ENCODE measurements around the gene SLC35D1. TPM values are rescaled to one million over a fixed set of nuclear protein-coding genes. Genes with fewer than 3 reads are reported as not detected.

Gene SLC35D1
- total RNA-seq, 2 experiments from 2014 or later: 10.8 to 13.1 TPM

DNA sequence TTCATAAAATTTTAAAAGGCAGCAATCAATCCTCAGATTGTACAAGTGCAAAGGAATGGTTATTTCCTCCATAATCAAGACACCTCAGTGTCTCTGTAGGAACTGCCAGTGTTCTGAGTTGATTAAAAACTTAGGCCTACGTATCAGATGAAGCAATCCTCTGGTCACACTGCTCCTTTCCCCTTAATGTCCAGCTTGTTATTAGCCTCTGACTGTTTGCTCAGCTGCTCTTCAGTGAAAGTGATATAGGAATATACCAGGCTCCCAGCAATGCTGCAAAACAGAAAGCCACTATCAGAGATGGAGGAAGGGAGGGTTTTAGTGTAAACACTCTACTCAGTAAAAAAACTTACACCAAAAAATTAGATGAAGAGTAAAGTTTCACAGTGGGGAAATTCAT is 49.8 kb downstream of the SLC35D1 start:
- no TSS peak for BruUV-seq (replicated peaks)
- no peak overlapping the region for H2AFZ ChIP-seq (ENCODE audit: low read length)
- no peaks in the 10 kb centered on the region for H3K9me3 ChIP-seq (ENCODE audit: low read length)
- peaks cover 69% of the 10 kb centered on the region for H3K36me3 ChIP-seq (ENCODE audit: insufficient read depth, low read length)
- TF ChIP-seq, protein P1, sequence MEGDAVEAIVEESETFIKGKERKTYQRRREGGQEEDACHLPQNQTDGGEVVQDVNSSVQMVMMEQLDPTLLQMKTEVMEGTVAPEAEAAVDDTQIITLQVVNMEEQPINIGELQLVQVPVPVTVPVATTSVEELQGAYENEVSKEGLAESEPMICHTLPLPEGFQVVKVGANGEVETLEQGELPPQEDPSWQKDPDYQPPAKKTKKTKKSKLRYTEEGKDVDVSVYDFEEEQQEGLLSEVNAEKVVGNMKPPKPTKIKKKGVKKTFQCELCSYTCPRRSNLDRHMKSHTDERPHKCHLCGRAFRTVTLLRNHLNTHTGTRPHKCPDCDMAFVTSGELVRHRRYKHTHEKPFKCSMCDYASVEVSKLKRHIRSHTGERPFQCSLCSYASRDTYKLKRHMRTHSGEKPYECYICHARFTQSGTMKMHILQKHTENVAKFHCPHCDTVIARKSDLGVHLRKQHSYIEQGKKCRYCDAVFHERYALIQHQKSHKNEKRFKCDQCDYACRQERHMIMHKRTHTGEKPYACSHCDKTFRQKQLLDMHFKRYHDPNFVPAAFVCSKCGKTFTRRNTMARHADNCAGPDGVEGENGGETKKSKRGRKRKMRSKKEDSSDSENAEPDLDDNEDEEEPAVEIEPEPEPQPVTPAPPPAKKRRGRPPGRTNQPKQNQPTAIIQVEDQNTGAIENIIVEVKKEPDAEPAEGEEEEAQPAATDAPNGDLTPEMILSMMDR (conservative IDR thresholded peaks at IDR 0.05; ENCODE audit: low read length): no peak
- no peak for TF ChIP-seq EZH2phosphoT487 (IDR thresholded peaks at IDR 0.05; ENCODE audit: borderline replicate concordance, low read depth, low read length)
- H3K4me1 ChIP-seq (ENCODE audit: insufficient read depth, low read length, poor library complexity, severe bottlenecking): peaks cover 2% of the 10 kb centered on the region
- CTCF ChIA-PET (ENCODE audit: unreplicated experiment): no interaction called here
- intact Hi-C loops (cut with micrococcal nuclease; ENCODE audit: unreplicated experiment): no loop called here
- H4K20me1 ChIP-seq (ENCODE audit: insufficient read depth, low read length): no peaks in the 10 kb centered on the region
- H3K4me2 ChIP-seq (ENCODE audit: low read length): no peak overlapping the region
- H3K27ac ChIP-seq (ENCODE audit: low read depth, low read length, poor library complexity, severe bottlenecking): no peak overlapping the region
- no peak overlapping the region for H3K4me3 ChIP-seq (ENCODE audit: low read depth, low read length, poor library complexity, severe bottlenecking)
- DNase-seq (ENCODE audit: low spot score): no peak
- no peaks in the 10 kb centered on the region for H3K79me2 ChIP-seq (ENCODE audit: insufficient read depth, low read depth, low read length)
- POLR2A ChIA-PET: interaction anchor here (0.6 to 1.8 kb wide), 3 partner anchors 14 to 298 kb away, joined by 3 to 4 read pairs (median 4); no protein-coding TSS in a partner anchor
- H3K9me2 ChIP-seq (ENCODE audit: insufficient read depth, low read length): peaks cover under 1% of the 10 kb centered on the region; the same call in 1 of the 2 replicates

DNA sequence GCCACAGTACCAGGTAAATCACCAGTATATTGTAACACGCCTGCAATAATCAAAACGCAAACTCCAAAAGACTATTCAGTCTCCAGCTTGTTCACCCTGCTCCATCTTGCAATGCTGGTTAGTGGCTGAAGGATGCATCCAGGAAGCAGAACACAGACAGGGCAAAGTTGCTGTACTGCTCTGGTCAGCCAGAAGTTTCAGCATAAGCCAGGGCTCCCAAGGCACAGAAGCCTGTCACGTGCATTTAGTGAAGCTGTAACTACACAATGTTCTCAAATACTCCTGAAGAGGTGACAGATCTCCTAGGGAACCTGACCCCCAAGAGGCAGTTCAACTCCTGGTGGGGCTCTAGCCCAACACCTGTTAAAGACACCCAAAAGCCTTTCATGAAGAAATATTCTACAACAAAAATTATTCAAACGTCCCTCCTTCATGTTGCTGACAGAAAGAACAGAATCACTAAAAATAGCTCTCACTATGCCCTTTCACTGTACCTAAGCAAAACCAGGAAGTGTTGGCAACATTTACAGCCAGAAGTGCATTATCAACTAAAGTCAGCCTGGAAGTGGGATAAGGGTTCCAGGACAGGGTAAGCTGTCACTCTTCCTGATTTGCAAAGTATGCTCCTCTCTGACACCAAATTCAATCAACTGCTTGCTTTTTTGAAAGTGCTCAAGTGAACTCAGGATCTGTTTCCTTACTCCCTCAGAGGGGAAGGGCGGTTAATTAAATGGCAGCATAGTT is 52.1 kb downstream of the SLC35D1 start:
- CTCF ChIA-PET (ENCODE audit: unreplicated experiment): no interaction called here
- Histone ChIP-seq H4K20me1 (ENCODE audit: insufficient read depth, low read length) (no peaks in the 10 kb centered on the region), H3K36me3 (ENCODE audit: insufficient read depth, low read length) (peaks cover 65% of the 10 kb centered on the region), H3K9me3 (ENCODE audit: low read length) (no peaks in the 10 kb centered on the region), H3K27ac (ENCODE audit: low read depth, low read length, poor library complexity, severe bottlenecking) (no peak overlapping the region), H2AFZ (ENCODE audit: low read length) (no peak overlapping the region), H3K4me3 (ENCODE audit: low read depth, low read length, poor library complexity, severe bottlenecking) (no peak overlapping the region), H3K4me1 (ENCODE audit: insufficient read depth, low read length, poor library complexity, severe bottlenecking) (peaks cover 7% of the 10 kb centered on the region), H3K9me2 (ENCODE audit: insufficient read depth, low read length) (peaks cover 5% of the 10 kb centered on the region; the same call in 1 of the 2 replicates), H3K4me2 (ENCODE audit: low read length) (no peak overlapping the region), H3K79me2 (ENCODE audit: insufficient read depth, low read depth, low read length) (no peaks in the 10 kb centered on the region)
- BruUV-seq (replicated peaks): no TSS peak
- no peak for TF ChIP-seq EZH2phosphoT487 (IDR thresholded peaks at IDR 0.05; ENCODE audit: borderline replicate concordance, low read depth, low read length)
- TF ChIP-seq, protein P1 (conservative IDR thresholded peaks at IDR 0.05; ENCODE audit: low read length): no peak
- intact Hi-C loops (cut with micrococcal nuclease; ENCODE audit: unreplicated experiment): no loop called here
- POLR2A ChIA-PET: interaction anchor here (1.0 kb wide), 1 partner anchor 15 kb away, joined by 3 read pairs; no protein-coding TSS in a partner anchor
- DNase-seq (ENCODE audit: low spot score): no peak
